Measurements from ENCODE around the gene SH3BP5.

SH3BP5 gene

GRCh38 chr3:15323063-15323462 lies 9.3 kb downstream of the SH3BP5 start:
- Histone ChIP-seq H3F3A (ENCODE audit: insufficient read depth, low read length) (peaks cover 7% of the 10 kb centered on the region; the same call in 1 of the 2 replicates), H3K36me3 (replicated peaks; ENCODE audit: insufficient read depth, low read length) (no peaks in the 10 kb centered on the region), H2AFZ (ENCODE audit: low read length) (no peak overlapping the region), H3K79me2 (ENCODE audit: low read length) (no peaks in the 10 kb centered on the region), H3K9ac (ENCODE audit: low read length) (no peak overlapping the region), H3K27ac (ENCODE audit: low read length) (no peak overlapping the region), H3K4me1 (ENCODE audit: low read length) (peaks cover 7% of the 10 kb centered on the region), H3K4me2 (ENCODE audit: low read depth, low read length) (no peak overlapping the region), H3K9me2 (replicated peaks; ENCODE audit: insufficient read depth, low read length) (no peaks in the 10 kb centered on the region), H3K9me3 (replicated peaks; ENCODE audit: insufficient read depth, low read length) (no peaks in the 10 kb centered on the region), H4K20me1 (ENCODE audit: insufficient read depth, low read length) (no peaks in the 10 kb centered on the region), H3K4me3 (ENCODE audit: low read length) (no peak overlapping the region), H3K27me3 (replicated peaks; ENCODE audit: insufficient read depth, low read length) (no peaks in the 10 kb centered on the region)
- no peak for TF ChIP-seq EZH2phosphoT487 (IDR thresholded peaks at IDR 0.05; ENCODE audit: low read length)
- DNase-seq = no peak

GRCh38 chr3:15321349-15321748 lies 11.0 kb downstream of the SH3BP5 start:
- no peaks in the 10 kb centered on the region for H3K9me2 ChIP-seq (replicated peaks; ENCODE audit: insufficient read depth, low read length)
- H4K20me1 ChIP-seq (ENCODE audit: insufficient read depth, low read length) = no peaks in the 10 kb centered on the region
- no peak overlapping the region for H2AFZ ChIP-seq (ENCODE audit: low read length)
- TF ChIP-seq EZH2phosphoT487 (IDR thresholded peaks at IDR 0.05; ENCODE audit: low read length) = no peak
- no peaks in the 10 kb centered on the region for H3K27me3 ChIP-seq (replicated peaks; ENCODE audit: insufficient read depth, low read length)
- no peak overlapping the region for H3K27ac ChIP-seq (ENCODE audit: low read length)
- H3K36me3 ChIP-seq (replicated peaks; ENCODE audit: insufficient read depth, low read length) = no peaks in the 10 kb centered on the region
- no peak for DNase-seq
- H3K9me3 ChIP-seq (replicated peaks; ENCODE audit: insufficient read depth, low read length) = no peaks in the 10 kb centered on the region
- no peak overlapping the region for H3K4me3 ChIP-seq (ENCODE audit: low read length)
- H3K79me2 ChIP-seq (ENCODE audit: low read length) = no peaks in the 10 kb centered on the region
- no peak overlapping the region for H3K4me2 ChIP-seq (ENCODE audit: low read depth, low read length)
- H3F3A ChIP-seq (ENCODE audit: insufficient read depth, low read length) = no peaks in the 10 kb centered on the region
- no peak overlapping the region for H3K9ac ChIP-seq (ENCODE audit: low read length)
- no peaks in the 10 kb centered on the region for H3K4me1 ChIP-seq (ENCODE audit: low read length)

GRCh38 chr3:15319575-15319974 lies 12.8 kb downstream of the SH3BP5 start:
- no peak overlapping the region for H3K4me2 ChIP-seq (ENCODE audit: low read depth, low read length)

DNA sequence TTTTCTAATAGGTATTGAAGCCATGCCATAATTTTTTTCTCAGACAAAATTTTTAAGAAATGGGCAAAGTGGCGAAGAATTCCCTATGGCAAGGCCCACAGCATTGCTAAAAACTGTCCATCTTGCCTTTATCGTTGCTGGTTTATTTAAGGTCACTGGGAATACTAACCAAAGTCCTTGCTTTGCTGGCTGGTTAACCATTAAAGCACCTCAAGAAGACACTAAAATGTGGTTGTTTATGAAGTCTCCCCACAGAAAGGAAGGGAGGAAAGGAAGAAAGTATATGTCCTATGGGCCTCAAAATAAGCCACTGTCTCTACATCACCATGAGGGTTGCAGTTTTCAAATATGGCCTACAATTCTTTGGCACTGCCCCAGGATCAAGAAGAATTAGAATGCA lies 13.2 kb downstream of the SH3BP5 start:
- Histone ChIP-seq H3K27me3 (replicated peaks; ENCODE audit: insufficient read depth, low read length) (no peaks in the 10 kb centered on the region), H3K9me2 (replicated peaks; ENCODE audit: insufficient read depth, low read length) (no peaks in the 10 kb centered on the region), H3K27ac (ENCODE audit: low read length) (no peak overlapping the region), H3F3A (ENCODE audit: insufficient read depth, low read length) (no peaks in the 10 kb centered on the region), H4K20me1 (ENCODE audit: insufficient read depth, low read length) (no peaks in the 10 kb centered on the region), H3K9ac (ENCODE audit: low read length) (no peak overlapping the region), H2AFZ (ENCODE audit: low read length) (no peak overlapping the region), H3K4me2 (ENCODE audit: low read depth, low read length) (no peak overlapping the region), H3K4me3 (ENCODE audit: low read length) (no peak overlapping the region), H3K9me3 (replicated peaks; ENCODE audit: insufficient read depth, low read length) (no peaks in the 10 kb centered on the region), H3K36me3 (replicated peaks; ENCODE audit: insufficient read depth, low read length) (no peaks in the 10 kb centered on the region), H3K79me2 (ENCODE audit: low read length) (no peaks in the 10 kb centered on the region), H3K4me1 (ENCODE audit: low read length) (peaks cover 10% of the 10 kb centered on the region)
- TF ChIP-seq EZH2phosphoT487 (IDR thresholded peaks at IDR 0.05; ENCODE audit: low read length) = no peak
- TF ChIP-seq, protein P1, sequence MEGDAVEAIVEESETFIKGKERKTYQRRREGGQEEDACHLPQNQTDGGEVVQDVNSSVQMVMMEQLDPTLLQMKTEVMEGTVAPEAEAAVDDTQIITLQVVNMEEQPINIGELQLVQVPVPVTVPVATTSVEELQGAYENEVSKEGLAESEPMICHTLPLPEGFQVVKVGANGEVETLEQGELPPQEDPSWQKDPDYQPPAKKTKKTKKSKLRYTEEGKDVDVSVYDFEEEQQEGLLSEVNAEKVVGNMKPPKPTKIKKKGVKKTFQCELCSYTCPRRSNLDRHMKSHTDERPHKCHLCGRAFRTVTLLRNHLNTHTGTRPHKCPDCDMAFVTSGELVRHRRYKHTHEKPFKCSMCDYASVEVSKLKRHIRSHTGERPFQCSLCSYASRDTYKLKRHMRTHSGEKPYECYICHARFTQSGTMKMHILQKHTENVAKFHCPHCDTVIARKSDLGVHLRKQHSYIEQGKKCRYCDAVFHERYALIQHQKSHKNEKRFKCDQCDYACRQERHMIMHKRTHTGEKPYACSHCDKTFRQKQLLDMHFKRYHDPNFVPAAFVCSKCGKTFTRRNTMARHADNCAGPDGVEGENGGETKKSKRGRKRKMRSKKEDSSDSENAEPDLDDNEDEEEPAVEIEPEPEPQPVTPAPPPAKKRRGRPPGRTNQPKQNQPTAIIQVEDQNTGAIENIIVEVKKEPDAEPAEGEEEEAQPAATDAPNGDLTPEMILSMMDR (IDR thresholded peaks at IDR 0.05; ENCODE audit: low read length) = no peak
- TF ChIP-seq EZH2 (optimal IDR thresholded peaks at IDR 0.05; ENCODE audit: low read depth, low read length) = no peak
- no peak for DNase-seq

More at GRCh38 chr3:15319575-15319974, 12.8 kb downstream of the SH3BP5 start:
- no peaks in the 10 kb centered on the region for H3K36me3 ChIP-seq (replicated peaks; ENCODE audit: insufficient read depth, low read length)
- H3K4me1 ChIP-seq (ENCODE audit: low read length) = peaks cover 10% of the 10 kb centered on the region
- DNase-seq = no peak
- H2AFZ ChIP-seq (ENCODE audit: low read length) = no peak overlapping the region
- H3K9me3 ChIP-seq (replicated peaks; ENCODE audit: insufficient read depth, low read length) = no peaks in the 10 kb centered on the region
- no peak for TF ChIP-seq EZH2phosphoT487 (IDR thresholded peaks at IDR 0.05; ENCODE audit: low read length)
- no peak for TF ChIP-seq EZH2 (optimal IDR thresholded peaks at IDR 0.05; ENCODE audit: low read depth, low read length)
- TF ChIP-seq, protein P1 (IDR thresholded peaks at IDR 0.05; ENCODE audit: low read length) = no peak
- no peaks in the 10 kb centered on the region for H3K9me2 ChIP-seq (replicated peaks; ENCODE audit: insufficient read depth, low read length)
- H3F3A ChIP-seq (ENCODE audit: insufficient read depth, low read length) = no peaks in the 10 kb centered on the region
- no peak overlapping the region for H3K9ac ChIP-seq (ENCODE audit: low read length)
- H3K27me3 ChIP-seq (replicated peaks; ENCODE audit: insufficient read depth, low read length) = no peaks in the 10 kb centered on the region
- H3K79me2 ChIP-seq (ENCODE audit: low read length) = no peaks in the 10 kb centered on the region
- H4K20me1 ChIP-seq (ENCODE audit: insufficient read depth, low read length) = no peaks in the 10 kb centered on the region
- H3K4me3 ChIP-seq (ENCODE audit: low read length) = no peak overlapping the region
- H3K27ac ChIP-seq (ENCODE audit: low read length) = no peak overlapping the region
